ENCODE measurements around the gene KCNJ16.
"Not testable (repeated sequence)": the region's sequence is repeated elsewhere in the genome, so short reads cannot be mapped to it uniquely, and the experiment has no call there.

Gene KCNJ16

DNA sequence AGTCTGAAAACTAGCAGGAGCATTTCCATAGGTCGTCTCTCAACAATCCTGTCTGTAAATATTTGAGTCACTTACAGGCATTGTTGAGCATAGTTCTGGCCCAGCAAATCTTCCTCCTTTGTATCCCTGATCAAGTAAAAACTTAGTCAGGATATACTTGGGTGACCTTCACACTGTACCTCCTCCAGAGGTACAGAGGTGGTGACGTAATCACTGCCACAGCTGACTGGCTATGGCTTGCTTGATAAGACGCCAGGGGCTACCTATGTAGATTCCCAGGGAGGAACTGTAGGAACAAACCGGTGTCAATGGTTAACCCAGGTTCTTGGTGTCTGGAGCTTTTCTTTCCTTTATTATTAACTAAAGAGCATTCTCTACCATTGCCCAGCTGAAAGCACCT lies at the start of gene KCNJ16:
Gene KCNJ16, plus strand, starts transcription at position 270 of the 400 bp plus-strand sequence. CDS start 56,863 bp downstream, outside the sequence.
- no peak for DNase-seq (ENCODE audit: low read depth)

DNA sequence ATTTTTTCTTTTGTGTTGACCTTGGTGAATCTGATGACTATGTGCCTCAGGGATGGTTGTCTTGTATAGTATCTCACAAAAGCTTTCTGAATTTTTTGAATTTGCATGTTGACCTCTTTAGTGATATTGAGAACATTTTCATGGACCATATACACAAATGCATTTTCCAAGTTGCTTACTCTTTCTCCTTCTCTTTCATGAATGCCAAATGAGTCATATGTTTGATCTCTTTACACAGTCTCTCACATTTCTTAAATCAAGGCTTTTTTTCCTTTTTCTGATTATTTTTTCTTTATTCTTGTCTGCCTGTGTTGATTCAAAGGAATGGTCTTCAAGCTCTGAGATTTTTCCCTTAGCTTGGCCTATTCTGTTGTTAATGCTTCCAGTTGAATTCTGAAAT lies 46.6 kb upstream of the KCNJ16 start:
- DNase-seq (ENCODE audit: low read depth), result no peak

DNA sequence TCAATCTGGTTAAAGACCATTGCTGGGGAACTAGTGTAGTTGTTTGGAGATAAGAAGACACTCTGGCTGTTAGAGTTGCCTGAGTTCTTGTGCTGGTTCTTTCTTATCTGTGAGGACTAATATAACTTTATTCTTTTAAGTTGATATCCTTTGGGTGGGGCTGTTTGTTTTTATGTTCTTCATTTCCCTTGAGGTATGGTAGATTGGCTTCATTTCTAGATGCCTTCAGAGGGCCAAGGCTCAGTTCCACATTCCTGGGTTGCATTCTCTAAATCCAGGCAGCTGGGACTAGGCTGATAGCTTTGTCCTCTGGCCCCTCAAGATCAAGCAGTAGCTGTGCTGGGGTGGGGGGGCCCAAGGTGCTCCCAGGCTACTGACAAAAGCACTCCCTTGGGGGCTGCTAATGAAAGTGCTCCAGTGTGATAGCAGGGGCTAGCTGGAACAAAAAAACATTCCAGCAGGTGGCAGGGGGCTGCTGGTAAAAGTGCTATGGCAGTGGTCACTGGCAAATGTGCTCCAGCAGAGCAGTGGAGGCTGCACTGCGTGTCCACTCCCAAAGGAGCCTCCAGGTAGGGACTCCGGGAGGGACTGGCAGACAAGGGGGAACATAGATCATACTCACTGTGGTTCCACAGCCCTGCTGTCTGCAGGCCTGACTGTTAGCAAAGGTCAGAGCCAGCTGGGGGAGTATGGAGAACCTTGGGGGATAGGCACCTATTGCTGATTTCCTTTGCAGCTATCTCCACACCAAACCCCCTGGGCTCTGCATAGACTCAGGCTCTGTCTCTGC lies 45.9 kb upstream of the KCNJ16 start:
- DNase-seq (ENCODE audit: low read depth), result no peak

DNA sequence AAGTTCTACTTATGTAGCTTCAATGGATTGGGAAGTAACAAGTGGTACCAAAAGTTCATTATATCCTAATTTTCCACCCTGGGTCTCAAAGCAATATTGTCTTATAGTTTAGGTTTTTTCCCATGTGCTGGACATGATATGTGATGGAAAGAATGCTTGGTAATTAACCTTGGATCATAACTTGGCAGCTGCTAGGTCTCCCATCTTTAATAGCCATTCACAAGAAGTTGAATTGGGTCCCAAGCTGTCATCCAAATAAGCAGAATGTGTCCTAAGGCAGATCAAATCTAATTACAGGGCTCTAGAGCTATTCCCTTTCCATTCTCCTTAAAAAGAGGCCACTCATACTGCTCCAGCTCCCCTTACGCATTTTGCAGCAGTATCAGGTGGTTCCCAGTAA lies 44.7 kb upstream of the KCNJ16 start:
- no peak for DNase-seq (ENCODE audit: low read depth)

DNA sequence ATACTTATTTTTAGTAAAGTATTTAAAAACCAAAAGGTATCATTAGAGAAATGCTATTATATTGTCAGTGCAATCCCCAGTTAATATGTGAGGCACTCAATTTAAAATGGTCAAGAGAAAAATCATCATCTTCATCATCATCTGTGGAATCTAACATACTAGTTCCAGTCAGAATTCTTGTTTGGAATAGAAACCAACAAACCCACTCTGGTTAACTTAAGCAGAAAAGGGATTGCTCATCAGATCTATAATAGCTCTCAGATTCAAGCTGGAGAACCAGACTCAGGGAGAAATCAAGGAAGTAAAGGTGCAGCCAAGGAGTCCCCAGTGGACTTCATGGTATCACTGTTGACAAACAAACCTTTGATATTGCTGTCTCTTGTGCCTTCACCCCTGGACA lies 43.7 kb upstream of the KCNJ16 start:
- DNase-seq (ENCODE audit: low read depth), result no peak

DNA sequence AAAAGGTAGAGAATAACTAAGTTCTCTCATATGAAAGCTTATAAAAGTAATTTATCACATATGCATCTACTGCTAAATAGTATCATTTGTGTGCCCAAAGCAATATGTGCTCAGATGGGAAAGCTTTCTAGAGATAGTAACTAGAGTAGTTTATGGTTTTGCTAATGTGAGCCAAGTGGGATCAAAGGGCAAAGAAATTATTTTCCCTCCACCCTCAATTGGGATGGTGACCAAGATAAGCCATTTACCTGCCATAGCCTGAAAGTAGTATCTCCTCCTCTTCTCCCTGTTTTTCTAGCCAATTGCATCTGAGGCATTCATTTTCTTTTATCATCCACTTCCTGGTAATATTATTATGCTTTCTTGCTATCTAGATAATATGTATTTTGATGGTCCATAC lies 41.9 kb upstream of the KCNJ16 start:
- DNase-seq (ENCODE audit: low read depth), result no peak

DNA sequence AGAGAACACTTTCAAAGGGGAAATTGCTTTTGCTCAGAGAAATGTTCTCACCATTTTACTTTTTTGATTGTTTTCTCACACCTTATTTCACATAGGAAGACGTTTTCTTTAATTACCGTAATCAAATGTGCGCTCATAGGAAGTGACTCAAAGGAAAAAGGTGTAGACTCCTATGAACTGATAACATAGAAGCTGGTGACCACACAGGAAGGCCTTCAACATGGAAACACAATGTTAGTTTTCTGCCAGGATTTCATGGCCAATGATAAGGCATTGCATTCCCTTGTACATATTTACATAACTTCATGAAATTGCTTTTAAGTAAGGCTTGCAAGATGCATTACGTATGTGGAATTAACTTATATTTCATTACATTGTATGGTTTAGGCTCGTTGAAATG lies 40.9 kb upstream of the KCNJ16 start:
- no peak for DNase-seq (ENCODE audit: low read depth)

DNA sequence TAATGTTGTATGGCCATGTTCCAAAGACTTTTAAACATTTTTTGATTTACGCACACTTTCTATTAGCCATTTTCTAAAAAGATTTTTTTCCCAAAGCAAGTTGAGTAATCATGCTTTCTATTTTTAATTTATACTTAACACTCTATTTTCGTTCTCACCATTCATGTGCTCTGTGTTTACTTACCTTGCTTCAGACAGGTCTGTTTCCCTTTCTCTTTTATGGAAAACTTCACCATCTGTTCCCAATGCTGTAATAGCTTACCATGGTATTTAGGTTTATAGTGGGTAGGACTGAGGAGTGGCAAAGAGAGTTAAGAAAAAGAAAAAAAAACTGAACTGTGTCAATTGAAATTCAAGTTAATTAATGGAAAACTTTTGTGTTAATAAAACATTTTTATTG lies 37.5 kb upstream of the KCNJ16 start:
- DNase-seq (ENCODE audit: low read depth), result no peak

DNA sequence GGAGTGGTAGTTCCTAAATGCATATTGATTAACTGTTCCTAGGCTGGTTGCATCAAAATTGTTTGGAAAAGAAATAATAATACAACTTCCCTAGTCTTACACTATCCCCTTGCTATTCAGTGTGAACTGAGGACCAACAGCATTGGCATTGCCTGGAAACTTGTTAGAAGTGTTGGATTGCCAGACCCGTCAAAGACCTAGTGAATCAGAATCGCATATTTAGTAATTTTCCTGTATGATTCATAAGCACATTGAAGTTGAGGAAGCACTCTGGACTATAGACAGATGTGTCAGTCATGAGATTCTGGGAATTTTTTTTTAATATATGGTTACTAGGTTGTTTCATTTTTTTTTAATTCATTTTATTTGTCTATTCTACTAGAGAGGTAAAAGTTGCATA lies 34.7 kb upstream of the KCNJ16 start:
- no peak for DNase-seq (ENCODE audit: low read depth)

DNA sequence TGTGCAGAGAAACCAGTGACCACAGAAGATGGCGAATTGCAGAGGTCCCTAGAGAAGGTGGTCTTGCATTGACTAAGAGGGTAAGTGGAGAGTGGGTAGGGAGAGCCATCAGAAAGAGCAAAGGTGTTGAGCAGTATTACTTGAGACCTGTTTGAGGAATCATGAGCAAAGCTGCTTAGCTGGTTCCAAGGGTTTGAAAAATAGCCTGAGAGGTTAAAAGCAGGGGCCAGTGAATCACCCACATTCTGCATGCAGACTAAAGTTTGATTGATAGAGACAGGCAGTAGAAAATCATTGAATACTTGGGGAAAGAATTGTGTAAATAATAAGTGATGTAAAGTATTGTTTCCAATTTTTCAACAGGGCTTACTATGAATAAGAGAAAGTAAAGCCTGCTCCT lies 34.0 kb upstream of the KCNJ16 start:
- no peak for DNase-seq (ENCODE audit: low read depth)

DNA sequence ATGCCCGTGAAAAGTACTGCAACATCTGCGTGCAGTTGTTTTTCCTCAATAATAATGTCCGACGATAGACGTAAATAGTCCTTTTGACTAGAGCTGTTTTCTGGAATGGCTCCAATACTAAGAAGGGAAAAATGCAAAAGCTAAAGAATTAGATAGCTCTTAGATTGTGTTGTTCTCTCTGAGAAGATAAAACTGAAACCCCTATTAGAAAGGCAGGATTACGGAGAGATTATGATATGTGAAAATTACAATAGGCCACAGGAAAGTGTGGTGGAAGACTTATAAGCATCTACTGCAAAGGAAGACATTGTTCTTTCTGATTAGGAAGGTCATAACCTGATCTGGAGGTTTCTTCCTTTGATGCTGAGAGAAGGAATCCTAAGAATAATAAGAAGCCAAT lies 33.5 kb upstream of the KCNJ16 start:
- no peak for DNase-seq (ENCODE audit: low read depth)

DNA sequence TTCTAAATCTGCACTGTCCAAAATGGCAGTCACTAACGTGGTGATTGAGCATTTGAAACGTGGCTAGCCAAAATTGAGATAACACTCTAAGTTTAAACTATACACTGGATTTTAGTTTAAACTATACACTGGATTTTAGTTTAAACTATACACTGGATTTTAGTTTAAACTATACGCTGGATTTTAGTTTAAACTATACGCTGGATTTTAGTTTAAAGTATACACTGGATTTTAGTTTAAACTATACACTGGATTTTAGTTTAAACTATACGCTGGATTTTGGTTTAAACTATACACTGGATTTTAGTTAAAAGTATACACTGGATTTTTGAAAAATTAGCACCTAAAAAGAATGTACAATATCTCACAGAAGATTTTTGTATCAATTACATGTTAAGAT lies 29.2 kb upstream of the KCNJ16 start:
- not testable (repeated sequence) for DNase-seq (ENCODE audit: low read depth)

DNA sequence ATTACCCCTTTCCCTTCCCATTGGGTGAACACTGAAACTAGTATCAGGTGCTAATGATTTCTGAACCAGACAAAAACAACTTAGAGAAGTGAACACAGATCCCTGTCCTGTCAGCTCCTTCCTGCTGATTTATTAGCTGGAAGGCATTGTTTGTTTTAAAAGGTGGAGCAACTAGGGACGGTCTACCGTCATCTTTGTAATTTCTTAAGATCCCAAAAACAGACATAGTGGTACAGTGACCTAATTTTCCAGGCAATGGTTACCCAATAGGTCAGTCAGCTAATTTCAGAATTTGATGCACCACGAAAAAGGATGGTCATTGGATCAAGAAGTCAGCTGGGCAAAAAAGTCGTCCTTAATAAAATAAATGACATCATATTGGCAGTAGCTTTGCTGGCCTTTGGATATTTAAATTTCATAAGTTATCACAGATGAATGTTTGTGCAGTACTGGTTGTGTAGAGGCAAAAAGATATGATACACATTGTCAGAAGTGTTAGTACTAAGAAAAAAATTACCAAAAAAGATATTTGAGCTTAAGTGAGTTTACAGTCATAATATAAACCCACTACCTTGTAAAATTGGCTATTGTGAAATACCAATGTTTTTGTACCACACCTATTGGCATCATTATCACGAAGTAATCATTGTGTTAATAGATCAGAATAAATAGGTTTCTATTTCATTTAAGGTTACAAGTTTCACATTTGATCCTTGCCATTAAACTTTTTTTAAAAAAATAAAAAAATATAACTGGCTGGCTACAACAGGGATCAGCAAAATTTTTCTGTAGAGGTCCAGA lies 27.2 kb upstream of the KCNJ16 start:
- no peak for DNase-seq (ENCODE audit: low read depth)

DNA sequence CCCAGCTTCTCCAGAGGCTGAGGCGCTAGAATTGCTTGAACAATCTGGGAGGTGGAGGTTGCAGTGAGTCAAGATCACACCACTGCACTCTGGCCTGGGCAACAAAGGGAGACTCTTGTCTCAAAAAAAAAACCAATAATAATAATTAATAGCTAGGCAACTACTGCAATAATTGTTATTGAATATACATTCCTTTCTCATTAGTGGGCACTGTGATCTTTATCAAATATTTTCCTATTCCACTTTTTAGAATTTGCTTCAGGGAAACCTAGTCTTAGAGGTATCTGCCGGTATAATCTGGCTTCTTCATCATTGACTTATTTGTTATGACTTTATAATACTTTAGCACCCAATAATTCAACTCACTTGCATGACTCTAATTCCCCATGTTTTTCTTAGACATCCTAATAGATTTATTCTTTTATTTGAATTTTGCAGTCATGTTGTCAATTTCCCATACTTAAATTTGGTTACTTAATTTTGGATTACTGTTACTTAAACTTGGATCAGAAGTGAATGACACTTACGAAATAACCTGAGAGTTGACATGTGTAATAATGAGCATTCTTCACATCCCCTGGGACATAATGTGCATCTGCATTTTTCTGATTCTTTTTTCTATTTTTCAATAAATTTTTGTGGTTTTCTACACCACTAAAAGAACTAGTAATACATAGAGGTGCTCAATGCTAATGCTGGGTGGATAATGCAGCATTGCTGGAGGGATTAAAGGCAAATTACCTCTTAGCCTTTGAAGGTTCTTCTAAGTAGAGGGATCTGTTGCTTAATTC lies 25.0 kb upstream of the KCNJ16 start:
- no peak for DNase-seq (ENCODE audit: low read depth)

DNA sequence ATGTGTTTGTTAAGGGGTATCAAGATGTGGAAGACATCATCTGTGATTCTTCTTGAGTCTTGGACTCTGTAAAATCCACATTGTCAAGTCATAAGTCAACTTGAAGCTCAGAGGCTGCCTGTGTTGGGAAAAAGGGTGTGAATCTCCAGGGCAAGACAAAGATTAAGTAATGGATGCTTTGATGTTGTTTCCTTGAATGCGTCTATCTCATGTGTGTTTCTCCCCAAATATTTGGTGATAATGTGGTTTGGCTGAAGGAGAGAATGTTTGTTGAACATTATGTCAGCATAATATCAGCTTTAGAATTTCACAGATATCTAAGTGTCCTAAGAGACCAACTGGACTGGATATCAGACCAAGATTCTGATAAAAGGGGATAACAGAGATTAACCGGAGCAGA lies 24.1 kb upstream of the KCNJ16 start:
- no peak for DNase-seq (ENCODE audit: low read depth)

DNA sequence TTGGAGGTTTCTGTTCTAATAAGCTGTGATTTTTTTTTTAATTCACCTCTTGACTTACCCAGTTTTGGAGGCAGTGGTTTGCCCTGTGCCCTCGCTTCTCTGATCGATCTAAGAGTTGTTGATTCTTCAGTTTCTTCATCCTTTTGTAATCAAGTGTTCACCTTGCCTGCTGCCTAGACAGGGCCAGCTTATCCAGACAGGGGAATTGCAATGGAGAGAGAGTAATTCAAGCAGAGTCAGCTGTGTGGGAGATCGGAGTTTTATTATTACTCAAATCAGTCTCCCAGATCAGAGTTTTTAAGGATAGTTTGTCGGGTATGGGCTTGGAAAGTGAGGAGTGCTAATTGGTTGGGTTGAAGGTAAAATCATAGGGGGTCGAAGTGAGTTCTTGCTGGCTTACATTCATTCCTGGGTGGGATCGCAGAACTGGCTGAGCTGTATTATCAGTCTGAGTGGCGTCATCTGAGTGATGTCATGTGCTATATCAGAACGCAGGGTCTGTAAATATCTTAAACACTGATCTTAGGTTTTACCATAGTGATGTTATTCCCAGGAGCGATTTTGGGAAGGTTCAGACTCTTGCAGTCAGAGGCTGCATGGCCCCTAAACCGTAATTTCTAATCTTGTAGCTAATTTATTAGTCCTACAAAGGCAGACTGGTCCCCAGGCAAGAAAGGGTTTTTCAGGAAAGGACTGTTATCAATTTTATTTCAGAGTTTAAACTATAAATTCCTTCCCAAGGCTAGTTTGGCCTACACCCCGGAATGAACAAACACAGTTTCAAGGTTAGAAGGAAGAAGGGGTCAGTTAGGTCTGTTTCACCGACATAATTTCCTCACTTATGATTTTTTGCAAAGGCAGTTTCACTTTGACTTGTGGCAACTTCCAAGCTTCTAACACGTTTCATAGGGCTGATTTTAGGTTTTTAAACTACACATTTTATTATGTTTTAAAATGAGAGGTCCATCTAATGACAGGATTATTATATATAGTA lies 21.5 kb upstream of the KCNJ16 start:
- DNase-seq (ENCODE audit: low read depth), result no peak

DNA sequence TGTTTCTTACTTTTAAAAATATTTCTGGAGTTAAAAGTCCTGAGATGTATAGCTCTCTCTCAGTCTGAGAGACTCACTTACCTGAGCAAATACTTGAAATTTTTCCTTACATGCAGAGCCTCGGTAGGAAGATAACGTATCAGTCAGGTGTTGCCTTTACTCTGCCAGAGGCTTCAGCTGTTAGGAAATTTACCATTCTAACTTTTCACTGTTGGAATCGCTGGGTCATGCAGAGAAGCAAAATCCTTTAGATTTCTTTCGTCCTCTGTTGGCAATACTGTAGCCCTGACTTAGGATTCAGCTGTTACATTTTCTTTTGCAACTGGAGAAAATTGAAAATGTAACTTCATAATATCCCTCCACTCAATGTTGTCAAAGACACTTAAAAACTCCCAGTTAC lies 20.0 kb upstream of the KCNJ16 start:
- no peak for DNase-seq (ENCODE audit: low read depth)

DNA sequence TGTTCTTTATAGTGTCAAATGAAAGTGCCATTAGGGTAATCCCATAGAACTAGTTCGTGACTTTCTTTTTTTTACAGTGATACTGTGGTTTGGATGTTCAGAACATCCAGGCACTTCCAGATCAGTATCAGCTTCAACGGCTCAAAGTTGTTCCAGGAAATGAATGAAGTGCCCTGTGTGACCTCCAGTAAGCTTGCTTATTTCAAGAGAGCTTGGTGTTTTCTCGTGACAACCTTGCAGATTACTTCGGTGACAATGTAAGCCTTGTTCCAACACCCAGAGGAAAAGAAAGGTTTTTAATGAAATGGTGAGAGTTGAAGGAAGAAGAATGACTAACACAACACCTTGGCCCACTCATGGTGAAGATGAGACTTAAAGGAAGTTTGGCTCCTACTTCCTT lies 16.0 kb upstream of the KCNJ16 start:
- no peak for DNase-seq (ENCODE audit: low read depth)

DNA sequence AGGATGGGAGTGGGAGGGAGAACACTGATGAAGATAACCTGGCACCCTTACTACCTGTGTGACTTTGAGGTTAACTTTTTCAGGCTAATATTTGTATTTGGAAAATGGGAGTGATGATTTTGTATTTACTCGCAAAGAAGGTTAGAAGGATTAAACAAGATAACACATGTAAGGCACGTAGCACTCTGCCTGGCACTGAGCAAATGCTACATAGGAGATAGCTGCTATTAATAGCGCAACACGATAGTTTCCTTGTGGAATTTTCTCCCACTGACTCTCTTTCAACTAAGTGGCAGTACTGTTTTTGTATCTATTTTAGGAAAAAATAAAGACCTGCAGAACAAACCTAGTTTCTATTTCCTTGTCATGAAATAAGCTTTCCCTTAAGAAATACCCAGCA lies 15.4 kb upstream of the KCNJ16 start:
- DNase-seq (ENCODE audit: low read depth), result no peak

DNA sequence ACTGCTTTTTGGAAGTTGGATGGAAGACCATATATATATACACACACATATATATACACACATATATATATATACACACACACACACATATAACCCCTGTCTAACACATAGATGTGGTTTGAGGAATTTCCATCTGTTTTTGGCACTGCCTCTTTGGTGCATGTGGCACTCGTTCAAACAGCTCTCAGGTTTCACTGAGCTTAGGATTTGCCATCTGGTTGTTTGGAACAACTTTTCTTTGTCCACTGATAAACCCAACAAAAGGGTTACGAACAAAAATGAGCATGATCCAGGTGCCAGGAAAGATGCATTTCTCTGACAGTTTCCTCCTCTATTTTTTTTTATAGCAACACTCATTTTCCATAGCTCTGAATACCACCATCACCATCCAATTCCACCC lies 14.6 kb upstream of the KCNJ16 start:
- DNase-seq (ENCODE audit: low read depth), result no peak

DNA sequence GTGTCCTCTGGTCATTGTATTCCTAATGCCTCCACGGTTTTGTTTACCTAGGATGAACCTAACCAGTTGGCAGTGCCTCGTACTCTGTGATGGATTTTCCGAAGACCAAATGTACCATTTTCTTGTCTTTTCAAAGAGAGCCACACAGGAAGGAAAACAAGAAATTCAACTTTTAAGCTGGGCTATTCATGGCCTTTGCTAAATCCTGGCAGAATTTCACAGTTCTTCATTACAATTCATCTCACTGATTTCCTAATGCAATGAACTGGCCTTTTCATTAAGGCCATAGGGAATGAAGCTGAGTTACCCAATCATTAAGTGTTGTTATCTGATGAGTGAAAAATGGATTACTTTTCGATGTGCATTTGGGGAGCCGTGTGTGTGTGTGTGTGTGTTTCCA lies 7.9 kb upstream of the KCNJ16 start:
- no peak for DNase-seq (ENCODE audit: low read depth)
